Stomach (tissue), 4 donors: ENCODE results near the gene SPHK1.

Experiments used
- POLR2A ChIP-seq, 4 donors: fragments of 450-650 bp; IDR thresholded peaks; one replicate each; pipeline ENCODE4 v1.6.1; 2016; ENCODE audit warnings: antibody characterized with exemption in 4 of 4, control low read depth in 2 of 4, mild to moderate bottlenecking in 1 of 4, moderate library complexity in 1 of 4
- POLR2AphosphoS5 ChIP-seq, 3 donors: sonication (generic); formaldehyde crosslinking; IDR thresholded peaks; one replicate each; pipeline ENCODE4 v1.6.1; 2016; ENCODE audit warnings: antibody characterized with exemption in 3 of 3
- TF ChIP-seq, protein P1 (sequence below), 7 experiments: fragments of 450-650 bp in 4 of 7; fragments of 200-600 bp in 3 of 7; sonication (generic) in 3 of 7; IDR thresholded peaks; one replicate each; pipeline ENCODE4 v1.5.1; 2016 to 2019; ENCODE audit warnings: antibody characterized with exemption in 7 of 7, control low read depth in 2 of 7, mild to moderate bottlenecking in 1 of 7

DNA sequence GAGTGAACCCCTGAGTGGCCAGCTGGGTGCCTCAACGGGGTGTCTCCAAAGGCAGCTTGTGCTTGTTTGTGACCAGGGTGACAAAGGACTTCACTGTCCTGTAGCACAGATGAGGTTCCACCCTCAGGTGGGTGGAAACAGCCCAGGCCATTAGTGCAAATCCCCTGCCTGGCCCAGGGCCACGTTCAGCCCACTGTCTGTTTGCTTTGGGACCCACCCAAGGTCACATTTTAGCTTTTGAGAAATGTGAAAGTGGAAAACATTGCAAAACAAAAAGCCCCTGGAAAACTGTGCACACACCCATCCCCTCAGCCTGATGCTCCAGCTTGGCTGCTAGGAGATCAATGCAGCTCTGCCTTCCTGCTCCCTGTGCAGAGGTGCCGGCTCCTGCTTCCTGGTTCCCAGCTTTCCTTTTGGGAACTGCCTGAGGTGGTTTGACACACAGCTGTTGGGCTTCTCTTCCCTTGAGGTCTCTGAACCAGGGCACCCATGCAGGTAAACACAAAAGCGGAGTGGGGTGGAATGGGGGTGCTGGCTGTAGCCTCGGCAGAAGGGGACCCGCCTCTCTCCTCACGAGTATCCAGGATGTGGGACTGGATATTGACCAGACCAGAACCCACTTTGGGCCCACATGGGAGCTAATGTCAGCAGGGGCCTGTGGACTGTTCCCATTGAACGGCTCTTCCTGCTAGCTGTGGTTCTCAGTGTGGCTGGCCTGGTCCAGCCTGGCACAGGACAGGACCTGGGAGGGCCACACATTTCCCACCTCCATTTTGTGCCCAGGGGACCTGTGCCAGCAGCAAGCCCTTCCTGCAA, 7.9 kb upstream of the SPHK1 start:
- TF ChIP-seq, protein P1, sequence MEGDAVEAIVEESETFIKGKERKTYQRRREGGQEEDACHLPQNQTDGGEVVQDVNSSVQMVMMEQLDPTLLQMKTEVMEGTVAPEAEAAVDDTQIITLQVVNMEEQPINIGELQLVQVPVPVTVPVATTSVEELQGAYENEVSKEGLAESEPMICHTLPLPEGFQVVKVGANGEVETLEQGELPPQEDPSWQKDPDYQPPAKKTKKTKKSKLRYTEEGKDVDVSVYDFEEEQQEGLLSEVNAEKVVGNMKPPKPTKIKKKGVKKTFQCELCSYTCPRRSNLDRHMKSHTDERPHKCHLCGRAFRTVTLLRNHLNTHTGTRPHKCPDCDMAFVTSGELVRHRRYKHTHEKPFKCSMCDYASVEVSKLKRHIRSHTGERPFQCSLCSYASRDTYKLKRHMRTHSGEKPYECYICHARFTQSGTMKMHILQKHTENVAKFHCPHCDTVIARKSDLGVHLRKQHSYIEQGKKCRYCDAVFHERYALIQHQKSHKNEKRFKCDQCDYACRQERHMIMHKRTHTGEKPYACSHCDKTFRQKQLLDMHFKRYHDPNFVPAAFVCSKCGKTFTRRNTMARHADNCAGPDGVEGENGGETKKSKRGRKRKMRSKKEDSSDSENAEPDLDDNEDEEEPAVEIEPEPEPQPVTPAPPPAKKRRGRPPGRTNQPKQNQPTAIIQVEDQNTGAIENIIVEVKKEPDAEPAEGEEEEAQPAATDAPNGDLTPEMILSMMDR (IDR thresholded peaks at IDR 0.05): no peak
- no peak for TF ChIP-seq POLR2A (IDR thresholded peaks at IDR 0.05)
- no peak for TF ChIP-seq POLR2AphosphoS5 (IDR thresholded peaks at IDR 0.05)
